Mammary epithelial cell (primary cell): ENCODE results near the gene SORCS2.

Source experiments
- EZH2 ChIP-seq: IDR thresholded peaks from 2 replicates; pipeline ENCODE4 v1.6.1; 2012; ENCODE audit warnings: low read length, inconsistent platforms, borderline replicate concordance
- TF ChIP-seq, protein P1 (sequence below), 2 donors: IDR thresholded peaks in 1 of 2; conservative IDR thresholded peaks in 1 of 2; 2 replicates each; pipeline ENCODE4 v1.5.1; 2011 to 2012; ENCODE audit warnings: inconsistent platforms in 2 of 2, low read length in 2 of 2, mild to moderate bottlenecking in 2 of 2, control low read depth in 1 of 2, low read depth in 1 of 2; ENCODE audit not compliant: insufficient read depth in 1 of 2; ENCODE audit errors: extremely low read depth in 1 of 2

DNA sequence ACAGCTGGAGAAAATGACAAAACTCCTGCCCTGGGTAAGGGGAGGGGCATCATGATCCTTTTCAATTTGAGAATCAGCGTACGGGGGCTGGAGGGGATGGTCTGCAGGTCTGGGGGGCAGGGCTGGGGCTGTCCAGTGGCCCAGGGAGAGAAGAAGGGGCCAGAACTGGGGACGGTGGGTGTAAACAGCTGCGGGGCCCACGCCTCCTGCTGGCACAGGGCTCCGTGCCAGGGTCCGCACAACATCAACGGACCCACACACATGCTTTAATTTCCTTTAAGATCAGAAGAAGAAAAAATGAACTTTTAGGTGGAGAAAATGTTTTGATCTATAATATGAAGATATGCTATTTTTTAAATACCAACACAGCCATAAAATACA, 190.3 kb downstream of the SORCS2 start:
- TF ChIP-seq, protein P1, sequence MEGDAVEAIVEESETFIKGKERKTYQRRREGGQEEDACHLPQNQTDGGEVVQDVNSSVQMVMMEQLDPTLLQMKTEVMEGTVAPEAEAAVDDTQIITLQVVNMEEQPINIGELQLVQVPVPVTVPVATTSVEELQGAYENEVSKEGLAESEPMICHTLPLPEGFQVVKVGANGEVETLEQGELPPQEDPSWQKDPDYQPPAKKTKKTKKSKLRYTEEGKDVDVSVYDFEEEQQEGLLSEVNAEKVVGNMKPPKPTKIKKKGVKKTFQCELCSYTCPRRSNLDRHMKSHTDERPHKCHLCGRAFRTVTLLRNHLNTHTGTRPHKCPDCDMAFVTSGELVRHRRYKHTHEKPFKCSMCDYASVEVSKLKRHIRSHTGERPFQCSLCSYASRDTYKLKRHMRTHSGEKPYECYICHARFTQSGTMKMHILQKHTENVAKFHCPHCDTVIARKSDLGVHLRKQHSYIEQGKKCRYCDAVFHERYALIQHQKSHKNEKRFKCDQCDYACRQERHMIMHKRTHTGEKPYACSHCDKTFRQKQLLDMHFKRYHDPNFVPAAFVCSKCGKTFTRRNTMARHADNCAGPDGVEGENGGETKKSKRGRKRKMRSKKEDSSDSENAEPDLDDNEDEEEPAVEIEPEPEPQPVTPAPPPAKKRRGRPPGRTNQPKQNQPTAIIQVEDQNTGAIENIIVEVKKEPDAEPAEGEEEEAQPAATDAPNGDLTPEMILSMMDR (conservative IDR thresholded peaks at IDR 0.05 in 1 of 2, IDR thresholded peaks at IDR 0.05 in 1 of 2; ENCODE audit: extremely low read depth in 1 of 2, insufficient read depth in 1 of 2, low read depth in 1 of 2, low read length in 2 of 2), result no peak
- no peak for TF ChIP-seq EZH2
